Subcutaneous abdominal adipose tissue (tissue), 5 donors: Measurements from ENCODE around the gene ZNF292.

ENCODE experiments used
- H3K27ac ChIP-seq: one replicate; pipeline ENCODE4 v1.7.0; 2013; ENCODE audit warnings: low read depth, mild to moderate bottlenecking, inconsistent platforms, low read length, moderate library complexity
- H3K27me3 ChIP-seq, 5 donors: one replicate each; pipeline ENCODE4 v1.7.0; 2013; ENCODE audit warnings: low read length in 5 of 5, inconsistent platforms in 1 of 5; ENCODE audit not compliant: control insufficient read depth in 5 of 5, insufficient read depth in 4 of 5
- H3K36me3 ChIP-seq, 5 donors: one replicate each; pipeline ENCODE4 v1.7.0; 2013; ENCODE audit warnings: low read length in 5 of 5; ENCODE audit not compliant: control insufficient read depth in 5 of 5, insufficient read depth in 5 of 5
- H3K4me1 ChIP-seq, 5 donors: one replicate each; pipeline ENCODE4 v1.7.0; 2013; ENCODE audit warnings: low read length in 5 of 5, mild to moderate bottlenecking in 3 of 5, moderate library complexity in 1 of 5; ENCODE audit not compliant: control insufficient read depth in 5 of 5, insufficient read depth in 5 of 5
- H3K4me3 ChIP-seq, 5 donors: one replicate each; pipeline ENCODE4 v1.7.0; 2013; ENCODE audit warnings: low read length in 5 of 5, low read depth in 1 of 5
- H3K9ac ChIP-seq, 5 donors: one replicate each; pipeline ENCODE4 v1.7.0; 2013; ENCODE audit warnings: low read length in 5 of 5, mild to moderate bottlenecking in 4 of 5, moderate library complexity in 3 of 5
- H3K9me3 ChIP-seq, 5 donors: one replicate each; pipeline ENCODE4 v1.7.0; 2013; ENCODE audit warnings: low read length in 5 of 5; ENCODE audit not compliant: control insufficient read depth in 5 of 5
- donor health status: healthy.
- donor health status: healthy.
- donor health status: healthy.
- donor health status: healthy.
- donor health status: healthy.

Gene ZNF292

GRCh38 chr6:87203448-87204023, 48.2 kb downstream of the ZNF292 start:
- Histone ChIP-seq H3K9ac (no peak overlapping the region), H3K4me3 (no peak overlapping the region), H3K4me1 (peaks cover 0 to 16% (median 5%) of the 10 kb centered on the region in 5 donors)

DNA sequence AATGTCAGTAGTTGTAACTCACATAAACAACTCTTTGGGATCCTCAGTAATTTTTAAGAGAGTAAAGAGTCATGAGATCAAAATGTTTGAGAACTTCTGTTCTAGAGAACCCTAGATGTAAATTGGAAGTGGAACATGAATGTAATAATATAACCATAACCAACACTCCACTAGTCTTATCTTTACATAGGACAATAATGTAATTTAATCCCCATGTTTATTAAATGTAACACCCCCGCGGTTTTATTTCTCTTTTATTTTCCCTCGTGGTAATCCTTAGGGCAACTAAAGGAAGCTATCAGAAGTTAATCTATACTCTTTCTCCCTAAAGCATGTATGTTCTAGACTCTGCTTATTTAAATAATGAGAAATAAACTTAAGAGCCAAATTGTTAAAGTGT, 54.4 kb downstream of the ZNF292 start:
- peaks cover 0 to 2% (median 0%) of the 10 kb centered on the region in 5 donors for H3K36me3 ChIP-seq
- no peaks in the 10 kb centered on the region for H3K9me3 ChIP-seq
- H3K9ac ChIP-seq = no peak overlapping the region
- H3K27ac ChIP-seq = no peak overlapping the region
- H3K27me3 ChIP-seq = no peaks in the 10 kb centered on the region
- no peak overlapping the region for H3K4me3 ChIP-seq
- H3K4me1 ChIP-seq = peaks cover 0 to 5% (median 0%) of the 10 kb centered on the region in 5 donors

More at GRCh38 chr6:87203448-87204023, 48.2 kb downstream of the ZNF292 start:
- H3K27ac ChIP-seq = no peak overlapping the region
- H3K27me3 ChIP-seq = no peaks in the 10 kb centered on the region
- peaks cover 0 to 2% (median 0%) of the 10 kb centered on the region in 5 donors for H3K36me3 ChIP-seq
- no peaks in the 10 kb centered on the region for H3K9me3 ChIP-seq

DNA sequence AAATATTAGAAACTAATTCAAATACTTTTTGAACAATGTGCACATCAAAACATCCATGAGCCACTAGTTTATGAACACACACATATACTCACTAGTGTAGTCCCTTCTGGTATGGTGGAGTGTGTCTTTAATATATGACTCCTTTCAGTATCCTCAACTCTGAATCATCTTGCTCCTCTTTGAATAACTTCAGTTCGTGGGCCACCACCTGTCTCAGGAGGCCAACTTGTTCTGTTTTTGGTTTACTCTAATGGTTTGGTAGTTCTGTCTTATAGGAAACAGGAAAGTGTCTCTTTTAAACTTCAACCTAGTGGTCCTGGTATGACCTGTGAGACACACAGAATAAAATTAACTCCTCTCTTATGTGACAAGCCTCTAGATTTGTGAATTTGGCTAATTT, 55.6 kb downstream of the ZNF292 start:
- H3K4me1 ChIP-seq = peaks cover 0 to 10% (median 5%) of the 10 kb centered on the region in 5 donors
- peaks cover 0 to 1% (median 0%) of the 10 kb centered on the region in 5 donors for H3K36me3 ChIP-seq
- no peaks in the 10 kb centered on the region for H3K9me3 ChIP-seq
- H3K9ac ChIP-seq = no peak overlapping the region
- no peak overlapping the region for H3K4me3 ChIP-seq
- no peaks in the 10 kb centered on the region for H3K27me3 ChIP-seq
- H3K27ac ChIP-seq = no peak overlapping the region

- Histone ChIP-seq H3K4me3 (no peak overlapping the region), H3K4me1 (peaks cover 0 to 10% (median 5%) of the 10 kb centered on the region in 5 donors), H3K9me3 (no peaks in the 10 kb centered on the region), H3K27ac (no peak overlapping the region), H3K36me3 (peaks cover 2 to 8% (median 5%) of the 10 kb centered on the region in 5 donors), H3K9ac (no peak overlapping the region), H3K27me3 (no peaks in the 10 kb centered on the region)
These were observed 57.2 kb downstream of the ZNF292 start for GRCh38 chr6:87212596-87212995.

GRCh38 chr6:87213364-87213763, 58.0 kb downstream of the ZNF292 start:
- no peaks in the 10 kb centered on the region for H3K9me3 ChIP-seq
- peaks cover 4 to 13% (median 7%) of the 10 kb centered on the region in 5 donors for H3K36me3 ChIP-seq
- H3K4me1 ChIP-seq = peaks cover 0 to 10% (median 5%) of the 10 kb centered on the region in 5 donors
- no peak overlapping the region for H3K4me3 ChIP-seq
- no peaks in the 10 kb centered on the region for H3K27me3 ChIP-seq
- no peak overlapping the region for H3K27ac ChIP-seq
- H3K9ac ChIP-seq = no peak overlapping the region

GRCh38 chr6:87214831-87215230, 59.5 kb downstream of the ZNF292 start:
- no peaks in the 10 kb centered on the region for H3K27me3 ChIP-seq
- H3K4me3 ChIP-seq = no peak overlapping the region
- no peaks in the 10 kb centered on the region for H3K9me3 ChIP-seq
- no peak overlapping the region for H3K27ac ChIP-seq
- peaks cover 0 to 10% (median 5%) of the 10 kb centered on the region in 5 donors for H3K4me1 ChIP-seq
- peaks cover 4 to 21% (median 12%) of the 10 kb centered on the region in 5 donors for H3K36me3 ChIP-seq
- no peak overlapping the region for H3K9ac ChIP-seq

DNA sequence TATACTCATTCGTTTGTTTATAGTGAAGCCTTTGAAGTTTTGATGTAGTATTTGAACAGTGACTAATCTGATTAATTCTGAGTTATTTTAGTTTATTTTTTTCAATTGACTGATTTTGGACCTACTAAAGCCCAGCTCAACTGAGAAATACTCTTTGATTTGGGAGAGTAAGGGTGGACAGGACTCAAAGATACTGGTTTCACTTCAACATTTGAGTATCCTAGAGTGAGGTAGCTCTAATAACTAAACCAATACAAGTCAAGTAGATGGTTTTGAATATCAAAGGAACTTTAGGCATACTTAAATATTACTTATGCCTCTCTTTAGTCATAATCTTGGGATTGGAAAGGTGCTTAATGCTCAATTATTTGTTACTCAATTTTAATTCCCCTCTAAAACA, 65.6 kb downstream of the ZNF292 start:
- Histone ChIP-seq H3K4me1 (no peaks in the 10 kb centered on the region), H3K9ac (no peak overlapping the region), H3K4me3 (no peak overlapping the region), H3K9me3 (no peaks in the 10 kb centered on the region), H3K36me3 (peaks cover 19 to 42% (median 33%) of the 10 kb centered on the region in 5 donors), H3K27me3 (no peaks in the 10 kb centered on the region), H3K27ac (no peak overlapping the region)

DNA sequence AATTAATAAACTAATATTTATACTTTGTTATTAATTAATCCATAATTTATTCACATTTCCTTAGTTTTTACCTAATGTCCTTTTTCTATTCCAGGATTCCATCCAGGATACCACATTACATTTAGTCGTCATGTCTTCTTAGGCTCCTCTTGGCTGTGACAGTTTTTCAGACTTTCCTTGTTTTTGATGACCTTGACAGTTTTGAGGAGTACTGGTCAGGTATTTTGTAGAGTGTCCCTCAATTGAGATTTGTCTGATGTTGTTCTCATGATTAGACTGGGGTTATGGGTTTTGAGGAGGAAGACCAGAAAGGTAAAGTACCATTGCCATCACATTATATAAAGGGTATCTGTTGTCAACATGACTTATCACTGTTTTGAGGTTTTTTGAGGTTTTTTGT, 67.3 kb downstream of the ZNF292 start:
- H3K27me3 ChIP-seq = no peaks in the 10 kb centered on the region
- H3K36me3 ChIP-seq = peaks cover 16 to 36% (median 30%) of the 10 kb centered on the region in 5 donors
- no peak overlapping the region for H3K4me3 ChIP-seq

DNA sequence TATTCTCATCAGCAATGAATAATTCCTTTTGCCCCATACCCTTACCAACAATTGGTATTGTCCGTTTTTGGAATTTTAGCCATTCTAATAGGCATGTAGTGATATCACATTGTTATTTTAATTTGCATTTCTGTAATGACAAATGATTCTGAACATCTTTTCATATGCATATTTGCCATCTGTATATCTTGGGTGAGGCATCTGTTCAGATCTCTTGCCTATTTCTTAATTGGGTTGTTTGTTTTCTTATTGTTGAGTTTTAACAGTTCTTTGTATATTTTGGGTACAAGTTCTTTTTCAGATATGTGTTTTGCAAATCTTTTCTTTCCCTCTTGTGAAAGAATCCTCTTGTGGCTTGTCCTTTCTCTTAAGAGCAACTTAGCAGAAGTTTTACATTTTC, 69.6 kb downstream of the ZNF292 start:
- H3K4me1 ChIP-seq = no peaks in the 10 kb centered on the region
- no peaks in the 10 kb centered on the region for H3K27me3 ChIP-seq
- H3K27ac ChIP-seq = no peak overlapping the region
- no peak overlapping the region for H3K4me3 ChIP-seq
- H3K9ac ChIP-seq = no peak overlapping the region
- no peaks in the 10 kb centered on the region for H3K9me3 ChIP-seq
- H3K36me3 ChIP-seq = peaks cover 16 to 28% (median 27%) of the 10 kb centered on the region in 5 donors

More for the DNA sequence above, 67.3 kb downstream of the ZNF292 start:
- H3K4me1 ChIP-seq = no peaks in the 10 kb centered on the region
- no peak overlapping the region for H3K9ac ChIP-seq
- no peaks in the 10 kb centered on the region for H3K9me3 ChIP-seq
- no peak overlapping the region for H3K27ac ChIP-seq

DNA sequence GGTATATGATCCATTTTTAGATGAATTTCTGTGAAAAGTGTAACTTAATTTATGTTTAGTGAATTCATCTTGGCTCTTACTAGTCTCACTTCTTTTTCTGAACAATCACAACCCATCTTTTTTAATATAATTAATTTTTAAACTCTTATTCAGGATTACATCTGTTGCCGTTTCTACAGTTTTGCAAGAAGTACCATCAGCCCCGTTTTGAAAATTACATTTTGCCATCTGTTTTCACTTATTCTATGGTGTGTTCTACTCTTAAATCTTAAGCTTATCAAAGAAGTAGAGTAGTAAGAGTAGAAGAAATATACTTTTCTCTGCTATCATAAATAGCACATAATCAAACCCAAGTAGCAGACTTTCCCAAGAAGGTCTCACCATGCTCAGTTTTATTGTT, 70.1 kb downstream of the ZNF292 start:
- no peak overlapping the region for H3K9ac ChIP-seq
- no peak overlapping the region for H3K4me3 ChIP-seq
- H3K27me3 ChIP-seq = no peaks in the 10 kb centered on the region
- H3K4me1 ChIP-seq = no peaks in the 10 kb centered on the region
- H3K9me3 ChIP-seq = no peaks in the 10 kb centered on the region
- peaks cover 18 to 25% (median 23%) of the 10 kb centered on the region in 5 donors for H3K36me3 ChIP-seq
- no peak overlapping the region for H3K27ac ChIP-seq
